Skeletal muscle cell (primary cell): Measurements from ENCODE around the gene TNK1.

Experiments
- DNase-seq: peaks from one replicate; pipeline ENCODE4 v3.0.0-alpha.2; 2010; ENCODE audit warnings: low read depth
- H3K4me3 ChIP-seq: 2 replicates; pipeline ENCODE4 v1.5.1; 2011; ENCODE audit warnings: low read depth, mild to moderate bottlenecking, control low read depth, low read length, moderate library complexity

TNK1 gene

GRCh38 chr17:7426203-7426863 lies 45.4 kb downstream of the TNK1 start:
- DNase-seq = no peak
- H3K4me3 ChIP-seq = no peak overlapping the region

DNA sequence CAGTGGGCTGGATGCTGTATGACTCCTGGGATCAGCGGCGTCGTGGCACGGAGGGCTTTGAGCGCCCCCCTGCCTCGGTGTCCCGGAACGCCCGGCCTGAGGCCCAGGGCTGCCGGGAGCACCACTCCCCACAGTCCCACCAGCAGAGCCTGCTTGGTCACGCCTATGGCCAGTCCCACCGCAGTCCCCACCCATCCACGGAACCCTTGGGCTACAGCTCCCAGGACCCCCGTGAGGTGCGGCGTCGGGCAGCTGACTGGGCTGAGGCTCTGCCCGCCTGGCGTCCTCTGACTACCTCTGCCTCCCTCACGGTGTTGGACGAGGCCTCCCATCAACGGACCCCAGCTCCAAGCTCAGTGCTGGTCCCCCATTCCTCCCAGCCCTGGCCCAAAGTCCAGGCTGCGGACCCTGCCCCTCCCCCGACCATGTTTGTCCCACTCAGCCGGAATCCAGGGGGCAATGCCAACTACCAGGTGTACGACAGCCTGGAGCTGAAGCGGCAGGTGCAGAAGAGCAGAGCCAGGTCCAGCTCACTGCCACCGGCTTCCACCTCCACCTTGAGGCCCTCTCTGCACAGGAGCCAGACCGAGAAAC lies 46.1 kb downstream of the TNK1 start:
- H3K4me3 ChIP-seq = no peak overlapping the region
- no peak for DNase-seq

DNA sequence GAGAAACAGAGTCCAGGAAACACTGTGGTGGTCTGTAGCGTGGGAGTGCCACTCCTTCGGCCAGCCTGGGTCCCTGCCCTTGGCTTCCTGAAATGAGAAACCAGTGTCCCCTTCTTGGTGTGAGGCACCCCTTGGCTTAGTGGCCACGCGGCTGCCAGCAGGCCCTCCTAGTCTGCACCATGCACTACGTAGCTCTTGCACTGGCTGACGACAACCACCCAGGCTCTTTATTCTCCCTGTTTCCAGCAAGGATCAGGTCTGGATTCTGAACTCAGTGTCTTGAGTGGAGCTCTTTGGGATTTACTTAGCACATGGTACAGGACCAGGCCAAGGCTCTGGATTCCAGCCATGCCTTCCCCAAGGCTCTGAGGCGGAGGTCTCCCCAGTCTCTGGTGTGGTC lies 46.7 kb downstream of the TNK1 start:
- DNase-seq = no peak

DNA sequence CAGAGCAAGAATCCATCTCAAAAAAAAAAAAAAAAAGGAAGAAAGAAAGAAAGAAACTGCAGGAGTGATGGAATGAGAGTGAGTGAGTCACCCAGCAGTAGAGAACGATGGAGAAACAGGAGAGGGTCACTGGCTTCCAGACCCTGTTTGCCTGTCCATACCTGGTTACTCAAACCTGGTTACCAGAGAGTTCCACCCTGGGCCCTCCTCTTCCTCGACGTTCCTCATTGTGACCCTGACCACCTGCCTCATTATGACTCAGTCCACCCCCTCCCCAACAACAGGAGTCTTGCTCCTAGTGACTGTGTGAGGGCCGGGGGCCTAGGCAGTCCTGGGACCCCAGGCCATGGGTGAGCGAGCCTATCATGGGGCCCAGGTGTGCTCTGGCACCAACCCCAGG lies 47.7 kb downstream of the TNK1 start, which contains the start of gene SPEM3:
Gene SPEM3 (plus strand): TSS at position 301 of the 400 bp plus-strand sequence. CDS start 46 bp downstream, at position 347.
- H3K4me3 ChIP-seq = no peak within 1 kb of the TSS

More for the DNA sequence above, 46.7 kb downstream of the TNK1 start:
- H3K4me3 ChIP-seq = no peak overlapping the region

DNA sequence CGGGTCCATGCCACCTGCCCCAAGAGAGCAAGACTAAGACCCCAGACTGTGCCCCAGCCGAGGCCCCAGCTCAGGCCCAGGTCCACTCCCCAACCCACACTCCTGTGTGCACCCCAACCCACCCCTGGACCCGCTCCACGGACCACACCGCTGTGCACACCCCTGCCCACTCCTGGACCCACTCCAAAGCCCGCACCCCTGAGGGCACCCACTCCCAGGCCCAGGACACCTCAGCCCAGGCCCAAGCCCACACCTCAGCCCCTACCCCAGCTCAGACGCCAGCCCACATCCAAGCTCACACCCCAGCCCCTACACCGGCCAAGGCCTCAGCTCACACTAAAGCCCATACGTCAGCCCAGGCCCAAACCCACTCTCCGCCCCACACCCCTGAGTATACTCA lies 48.8 kb downstream of the TNK1 start:
- DNase-seq = no peak

More for the DNA sequence above, 47.7 kb downstream of the TNK1 start, which contains the start of gene SPEM3:
- no peak for DNase-seq

GRCh38 chr17:7431231-7431630 lies 50.3 kb downstream of the TNK1 start:
- no peak overlapping the region for H3K4me3 ChIP-seq
- no peak for DNase-seq

More for the DNA sequence above, 48.8 kb downstream of the TNK1 start:
- H3K4me3 ChIP-seq = no peak overlapping the region

DNA sequence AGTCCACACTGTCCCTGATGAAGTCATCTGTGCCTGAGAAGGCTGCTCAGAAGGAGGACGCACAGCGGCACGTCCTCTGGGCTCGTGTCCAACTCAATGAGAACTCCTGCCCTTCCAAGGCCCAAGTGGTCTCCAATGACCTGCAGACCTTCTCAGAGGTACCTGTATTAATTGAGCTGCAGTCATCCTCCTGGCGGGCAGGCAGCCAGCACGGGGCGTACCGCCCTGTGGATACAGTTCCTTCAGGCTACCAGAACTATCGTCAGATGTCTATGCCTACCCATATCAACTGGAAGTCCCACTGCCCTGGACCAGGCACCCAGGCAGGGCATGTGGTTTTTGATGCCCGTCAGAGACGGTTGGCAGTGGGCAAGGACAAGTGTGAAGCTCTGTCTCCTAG lies 51.4 kb downstream of the TNK1 start:
- no peak for DNase-seq
- no peak overlapping the region for H3K4me3 ChIP-seq

- H3K4me3 ChIP-seq = peak overlapping the region; percentile 61
- DNase-seq = no peak
These were observed 55.0 kb downstream of the TNK1 start for GRCh38 chr17:7435676-7436555.

DNA sequence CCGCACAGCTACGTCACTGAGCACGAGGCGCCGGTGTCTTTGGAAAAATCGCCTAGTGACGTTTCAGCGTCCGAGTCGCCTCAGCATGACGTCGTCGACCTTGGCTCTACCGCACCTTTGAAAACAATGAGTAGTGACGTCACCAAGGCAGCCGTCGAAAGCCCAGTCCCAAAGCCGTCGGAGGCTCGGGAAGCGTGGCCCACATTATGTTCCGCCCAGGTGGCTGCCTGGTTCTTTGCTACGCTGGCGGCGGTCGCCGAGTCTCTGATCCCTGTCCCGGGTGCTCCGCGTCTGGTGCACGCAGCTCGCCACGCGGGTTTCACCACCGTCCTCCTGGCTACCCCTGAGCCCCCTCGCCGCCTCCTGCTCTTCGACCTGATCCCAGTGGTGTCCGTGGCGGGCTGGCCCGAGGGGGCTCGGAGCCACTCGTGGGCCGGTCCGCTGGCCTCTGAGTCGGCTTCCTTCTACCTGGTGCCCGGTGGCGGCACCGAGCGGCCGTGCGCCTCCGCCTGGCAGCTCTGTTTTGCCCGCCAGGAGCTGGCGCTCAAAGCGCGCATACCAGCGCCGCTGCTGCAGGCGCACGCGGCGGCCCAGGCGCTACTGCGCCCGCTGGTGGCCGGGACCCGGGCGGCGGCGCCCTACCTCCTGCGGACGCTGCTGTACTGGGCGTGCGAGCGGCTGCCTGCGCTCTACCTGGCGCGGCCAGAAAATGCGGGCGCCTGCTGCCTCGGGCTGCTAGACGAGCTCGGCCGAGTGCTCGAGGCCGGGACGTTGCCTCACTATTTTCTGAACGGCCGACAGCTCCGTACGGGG lies 55.9 kb downstream of the TNK1 start:
- DNase-seq = no peak
- peak overlapping the region; percentile 61 for H3K4me3 ChIP-seq

- peak overlapping the region; percentile 61 for H3K4me3 ChIP-seq
These were observed 56.5 kb downstream of the TNK1 start for GRCh38 chr17:7437369-7437863.

GRCh38 chr17:7437950-7438614 lies 57.2 kb downstream of the TNK1 start:
- no peak for DNase-seq

More at GRCh38 chr17:7437369-7437863, 56.5 kb downstream of the TNK1 start:
- no peak for DNase-seq

DNA sequence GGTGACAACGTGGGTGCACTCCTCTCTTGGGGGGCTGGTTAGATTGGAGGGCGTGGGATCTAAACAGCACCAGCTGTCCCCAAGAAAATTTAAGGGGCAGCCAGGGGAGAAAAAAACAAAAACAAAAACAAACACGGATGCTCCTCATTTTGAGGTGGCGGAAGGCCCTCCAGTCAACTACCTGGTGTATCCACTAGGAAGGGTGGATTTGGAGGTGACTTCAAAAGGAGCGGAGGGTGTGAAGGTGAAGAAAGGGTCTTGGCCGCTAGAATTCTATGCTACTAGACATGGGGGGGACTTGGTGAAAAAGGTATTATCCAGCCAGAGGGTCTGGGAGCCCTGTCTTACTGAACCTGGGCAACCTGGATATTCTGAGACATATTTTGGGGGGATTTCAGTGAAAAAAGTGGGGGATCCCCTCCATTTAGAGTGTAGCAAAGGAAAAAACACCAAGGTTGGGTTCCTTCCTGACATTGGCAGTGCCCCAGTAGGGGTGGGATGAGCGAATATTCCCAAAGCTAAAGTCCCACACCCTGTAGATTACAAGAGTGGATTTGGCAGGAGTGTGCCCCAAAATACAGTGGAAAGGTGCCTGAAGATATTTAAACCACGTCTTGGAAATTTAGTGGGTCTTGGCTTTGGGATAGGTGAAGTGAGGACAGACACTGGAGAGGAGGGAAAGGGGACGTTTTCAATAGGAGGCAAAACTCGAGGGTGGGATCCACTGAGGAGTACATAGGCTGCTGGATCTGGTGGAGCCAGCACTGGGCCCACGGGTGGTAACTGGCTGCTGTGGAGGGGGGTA lies 58.0 kb downstream of the TNK1 start:
- H3K4me3 ChIP-seq = peak overlapping the region; percentile 61
- no peak for DNase-seq

More at GRCh38 chr17:7437950-7438614, 57.2 kb downstream of the TNK1 start:
- H3K4me3 ChIP-seq = peak overlapping the region; percentile 61
